Raji (cell line): ENCODE data around the gene TRMU.

Experiments used
- POLR2A ChIP-seq: IDR thresholded peaks from 2 replicates; pipeline ENCODE4 v1.6.1; 2011; ENCODE audit warnings: low read depth, low read length, control low read depth; ENCODE audit not compliant: insufficient read depth

Gene TRMU

DNA sequence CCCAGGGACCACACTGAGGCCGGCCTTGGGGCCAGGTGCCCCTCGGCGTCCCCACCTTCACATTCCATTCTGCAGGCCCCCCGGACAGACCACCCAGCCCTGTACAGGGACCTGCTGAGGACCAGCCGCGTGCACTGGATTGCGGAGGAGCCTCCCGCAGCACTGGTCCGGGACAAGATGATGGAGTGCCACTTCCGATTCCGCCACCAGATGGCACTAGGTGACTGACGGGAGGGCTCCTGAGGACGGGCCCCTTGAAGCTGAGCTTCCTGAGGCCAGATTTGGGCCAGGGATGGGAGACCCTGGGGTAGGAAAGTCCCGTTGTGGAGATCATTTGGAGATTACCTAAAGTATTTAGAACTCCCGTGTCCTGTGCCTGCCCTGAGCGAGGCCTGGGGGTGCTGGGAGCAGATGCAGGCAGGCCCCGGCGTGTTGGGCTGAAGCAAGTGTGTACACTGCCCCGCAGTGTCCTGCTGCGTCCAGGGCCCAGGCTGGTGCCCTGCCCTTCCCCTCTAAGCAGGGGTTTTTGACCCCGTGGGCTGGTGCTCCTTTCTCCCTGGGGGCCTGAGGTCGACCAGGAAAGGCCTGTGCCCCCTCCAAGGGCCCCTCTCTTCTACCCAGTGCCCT lies 20.0 kb downstream of the TRMU start:
- no peak for TF ChIP-seq POLR2A

DNA sequence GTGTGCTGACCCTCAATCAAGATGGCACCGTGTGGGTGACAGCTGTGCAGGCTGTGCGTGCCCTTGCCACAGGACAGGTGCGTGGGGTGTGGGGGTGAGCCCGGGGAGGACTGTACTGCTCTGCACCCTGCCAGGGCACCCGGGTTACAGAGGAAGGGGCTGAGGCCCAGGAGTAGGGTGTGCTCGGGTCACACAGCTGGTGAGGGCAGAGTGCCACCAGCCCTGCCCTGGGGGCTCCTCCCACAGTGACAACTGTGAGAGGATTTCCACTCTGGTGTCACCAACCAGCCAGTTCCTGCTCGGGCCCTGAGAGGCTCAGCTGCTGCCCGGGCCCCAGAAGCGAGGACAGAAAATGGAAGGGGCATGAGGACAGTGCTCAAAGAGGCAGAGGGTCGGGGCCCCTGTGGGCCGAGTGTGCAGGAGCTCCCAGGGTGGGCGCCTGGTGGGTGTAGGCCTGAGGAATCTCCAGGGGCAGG lies 20.5 kb downstream of the TRMU start:
- no peak for TF ChIP-seq POLR2A

DNA sequence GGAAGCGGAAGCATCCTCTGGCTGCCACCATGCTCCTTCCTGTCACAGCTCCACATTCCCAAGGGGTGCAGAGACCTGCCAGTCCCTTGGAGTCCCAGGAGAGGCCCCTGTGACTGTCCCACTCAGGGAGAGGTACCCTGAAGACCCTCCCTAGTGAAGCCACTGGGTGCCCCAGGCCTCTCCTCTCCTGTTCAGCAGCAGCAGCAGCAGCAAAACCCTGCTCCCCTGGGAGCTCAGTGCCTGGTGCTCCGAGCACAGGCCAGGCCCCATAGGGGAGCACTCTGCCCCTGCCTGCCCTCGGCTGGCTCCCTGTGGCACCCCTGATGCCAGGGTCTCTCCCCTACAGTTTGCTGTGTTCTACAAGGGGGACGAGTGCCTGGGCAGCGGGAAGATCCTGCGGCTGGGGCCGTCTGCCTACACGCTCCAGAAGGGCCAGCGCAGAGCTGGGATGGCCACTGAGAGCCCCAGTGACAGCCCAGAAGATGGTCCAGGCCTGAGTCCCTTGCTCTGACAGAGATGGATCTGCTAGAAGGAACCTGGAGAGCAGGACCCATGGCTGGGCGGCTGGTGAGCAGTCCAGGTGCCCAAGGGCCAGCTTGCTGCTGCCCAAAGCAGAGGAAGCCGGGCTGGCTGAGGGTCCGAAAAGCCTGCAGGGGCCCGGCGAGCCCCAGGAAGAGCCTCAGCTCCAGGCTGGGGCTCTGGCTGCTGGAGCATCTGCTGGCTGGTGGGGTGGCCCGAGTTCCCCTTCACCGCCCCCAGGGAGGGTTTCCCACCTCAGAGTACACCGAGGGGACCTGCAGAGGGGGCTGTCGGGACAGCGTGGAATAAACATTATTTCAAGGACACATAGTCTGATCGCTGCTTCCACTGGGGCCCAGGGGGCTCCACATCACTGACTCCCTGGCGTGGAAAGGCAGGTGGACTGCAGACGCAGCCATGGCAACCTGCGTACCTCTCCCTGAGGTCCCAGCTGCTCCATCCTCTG lies 21.3 kb downstream of the TRMU start:
- TF ChIP-seq POLR2A: no peak

DNA sequence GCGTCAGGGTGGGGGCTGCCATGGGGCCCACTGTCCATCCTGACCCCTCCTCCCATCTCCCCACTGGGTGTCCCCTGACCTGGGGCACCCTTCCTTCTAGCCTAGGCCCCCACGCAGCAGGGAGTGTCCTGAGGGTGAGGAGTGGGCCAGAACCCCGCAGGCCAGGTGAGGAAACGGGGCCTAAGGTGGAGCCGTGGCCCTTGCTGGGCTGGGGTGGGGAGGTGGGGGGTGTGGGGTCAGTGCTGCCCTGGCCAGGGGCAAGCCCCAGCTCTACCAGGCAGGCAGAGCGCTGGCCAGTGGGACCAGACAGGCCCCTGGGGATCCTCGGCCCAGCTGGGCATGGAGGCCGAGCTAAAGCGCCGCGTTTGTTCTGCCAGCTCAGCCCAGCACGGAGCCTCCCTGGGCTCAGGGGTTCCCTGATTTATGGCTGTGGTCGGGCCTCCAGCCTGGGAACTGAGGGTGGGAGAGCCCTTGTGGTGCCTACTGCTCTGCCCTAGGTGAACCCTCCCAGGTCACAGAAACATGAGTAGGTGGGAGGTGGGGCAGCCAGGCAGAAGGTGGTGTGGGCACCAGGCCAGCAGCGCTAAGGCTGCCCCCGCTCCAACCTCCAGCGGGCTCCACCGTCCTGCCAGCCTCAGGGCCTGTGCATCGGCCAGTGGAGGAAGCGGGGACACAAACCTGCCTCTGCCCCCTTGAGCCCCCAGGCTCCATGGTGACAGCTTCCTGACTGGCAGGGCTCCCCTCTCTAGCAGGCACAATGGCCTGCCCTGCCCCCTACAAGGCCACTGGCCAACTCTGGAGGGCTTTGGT lies 22.4 kb downstream of the TRMU start:
- TF ChIP-seq POLR2A: no peak

DNA sequence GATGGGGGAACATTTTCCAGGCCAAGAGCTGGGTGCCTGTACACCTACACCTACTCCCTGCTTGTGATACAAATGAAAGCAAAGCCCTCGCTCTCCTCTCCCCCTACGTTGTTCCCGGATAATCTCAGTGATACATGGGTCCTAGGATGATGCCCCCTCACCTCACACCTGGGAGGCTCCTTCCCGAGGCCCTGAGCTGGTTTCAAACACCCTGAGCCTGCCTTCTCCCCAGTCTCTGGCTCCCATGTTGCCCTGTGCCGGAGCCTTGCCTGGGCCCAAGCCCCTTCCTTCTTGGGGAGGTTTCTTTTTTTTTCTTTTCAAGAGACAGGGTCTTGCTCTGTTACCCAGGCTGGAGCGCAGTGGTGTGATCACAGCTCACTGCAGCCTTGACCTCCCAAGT lies 23.3 kb downstream of the TRMU start:
- TF ChIP-seq POLR2A: no peak

DNA sequence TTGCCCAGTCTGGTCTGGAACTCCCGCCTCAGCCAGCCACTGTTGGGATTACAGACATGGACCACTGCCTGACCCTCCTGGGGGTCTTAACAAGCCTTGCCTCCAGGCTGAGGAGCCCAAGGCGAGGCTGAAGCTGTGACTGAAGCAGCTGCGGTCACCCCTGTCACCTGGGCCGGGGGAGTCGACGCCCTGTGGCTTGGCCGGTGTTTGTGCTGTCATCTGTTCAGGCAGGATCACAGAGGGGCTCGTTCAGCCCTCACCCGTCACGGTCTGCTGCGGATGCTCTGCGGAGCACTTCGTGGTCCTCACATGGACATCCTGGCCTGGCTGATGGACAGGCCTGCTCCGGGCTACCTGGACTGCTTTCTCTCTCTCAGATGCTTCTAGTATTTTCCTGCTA lies 23.8 kb downstream of the TRMU start:
- TF ChIP-seq POLR2A: no peak

DNA sequence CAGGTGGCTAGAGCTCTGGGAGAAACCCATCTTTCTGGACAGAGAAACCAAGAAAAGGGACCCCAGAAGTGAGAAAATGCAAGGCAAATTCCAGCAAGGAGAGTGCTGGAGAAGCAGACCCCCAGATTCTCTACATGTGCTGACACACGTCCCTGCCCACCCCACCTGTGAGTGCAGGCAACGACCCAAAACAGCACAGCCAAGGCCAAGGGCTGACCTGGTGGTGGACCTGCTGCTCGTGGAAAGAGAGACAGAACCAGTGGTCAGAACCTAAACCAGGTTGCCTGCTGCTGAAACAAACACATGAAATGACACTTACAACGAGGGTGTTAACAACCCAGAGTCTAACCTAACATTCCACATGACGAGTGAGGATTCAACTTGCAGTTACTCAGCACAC lies 24.6 kb downstream of the TRMU start:
- no peak for TF ChIP-seq POLR2A

DNA sequence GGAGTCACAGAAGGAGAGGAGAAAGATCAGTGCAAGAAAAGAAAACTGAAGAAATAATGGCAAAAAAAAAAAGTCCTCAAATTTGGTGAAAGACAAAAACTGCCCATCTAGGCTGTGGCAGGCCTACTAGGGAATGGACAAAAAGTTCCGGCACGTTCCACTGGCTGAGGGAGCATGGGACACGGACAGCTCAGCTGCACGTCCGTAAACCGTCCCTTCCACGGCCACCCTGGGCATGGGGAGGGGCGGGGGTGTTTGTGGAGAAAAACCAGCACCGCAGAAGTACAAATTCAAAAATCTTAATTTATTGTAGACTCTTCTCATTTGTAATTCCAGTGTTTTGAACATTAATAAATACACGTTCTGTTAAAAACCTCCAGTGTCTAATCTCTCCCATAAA lies 25.4 kb downstream of the TRMU start:
- TF ChIP-seq POLR2A: no peak

DNA sequence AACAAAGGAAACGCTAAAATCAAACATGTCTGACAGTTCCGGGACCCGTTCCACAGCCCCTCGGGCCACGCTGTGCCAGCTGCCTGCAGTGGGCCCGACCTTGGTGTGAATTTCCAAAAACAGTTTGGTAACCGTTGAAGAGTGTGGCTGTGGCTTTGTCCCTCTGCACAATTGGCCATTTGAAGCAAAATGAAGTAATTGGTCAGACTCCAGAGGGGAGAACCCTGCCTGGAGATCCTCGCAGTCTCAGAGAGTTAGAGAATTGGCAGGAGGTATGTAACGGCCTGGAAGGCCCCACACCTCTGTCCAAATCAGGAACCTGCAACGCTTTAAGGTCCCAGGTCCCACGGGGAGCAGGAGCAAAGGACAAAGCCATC lies 26.3 kb downstream of the TRMU start:
- TF ChIP-seq POLR2A: no peak

DNA sequence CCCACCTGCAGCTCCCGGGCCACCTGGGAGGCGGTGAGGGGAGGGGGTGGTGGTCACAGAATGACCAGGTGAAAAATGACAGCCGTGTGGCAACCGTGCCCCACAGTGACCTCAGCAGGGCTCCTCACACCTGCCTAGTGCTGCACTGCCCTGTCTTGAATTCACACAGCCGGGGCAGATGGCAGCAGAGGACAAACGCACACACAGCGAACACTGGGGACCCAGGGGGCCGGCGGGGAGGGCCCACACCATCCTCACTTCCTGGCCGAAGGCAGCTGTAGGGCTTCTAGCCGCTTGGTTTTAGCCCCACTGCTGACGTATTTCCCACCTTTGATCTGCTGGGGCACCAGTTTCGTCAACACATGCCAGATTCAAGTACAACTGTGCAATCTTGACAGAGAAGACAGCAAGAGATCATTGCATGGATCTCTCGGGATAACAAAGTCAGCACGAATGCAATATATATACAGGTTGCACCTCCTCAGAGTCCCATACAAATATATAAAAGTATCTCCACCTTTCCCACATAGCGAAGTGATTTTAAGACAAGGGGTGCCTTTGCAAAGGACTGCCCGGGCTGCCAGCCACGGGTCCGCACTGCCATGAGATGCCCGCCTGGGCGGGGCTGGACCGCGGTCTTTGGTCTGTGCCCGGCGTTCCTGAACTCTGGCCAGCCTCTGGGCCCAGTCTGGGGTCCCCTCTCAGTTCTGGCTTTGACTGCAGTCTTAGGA lies 26.9 kb downstream of the TRMU start:
- TF ChIP-seq POLR2A: no peak

DNA sequence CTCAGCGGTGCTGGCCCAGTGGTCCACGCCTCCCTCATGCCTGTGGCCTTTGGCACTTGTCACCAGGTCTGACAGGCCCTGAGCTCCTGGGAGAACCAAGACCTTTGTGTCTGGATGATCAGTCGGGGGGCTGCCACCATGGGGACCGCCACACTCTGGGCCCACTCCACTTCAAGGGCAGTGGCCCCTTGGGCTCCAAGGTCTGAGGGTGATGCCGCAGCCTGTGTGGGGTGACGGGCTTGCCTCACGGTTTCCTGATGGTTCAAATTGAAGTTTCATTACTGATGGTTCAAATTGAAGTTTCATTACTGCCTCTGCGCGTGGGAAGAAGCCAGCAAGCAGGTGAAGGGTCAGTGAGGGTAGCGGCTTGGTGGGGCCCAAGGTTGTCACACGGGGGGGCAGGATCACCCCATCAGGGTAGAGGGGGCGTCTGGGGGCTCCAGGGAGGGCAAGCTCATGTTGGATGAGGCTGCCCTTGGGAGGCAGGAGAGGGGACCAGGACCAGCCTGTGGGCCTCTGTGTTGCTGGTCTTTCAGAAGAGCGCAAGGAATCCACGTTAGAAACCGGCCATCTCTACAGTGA lies 27.5 kb downstream of the TRMU start:
- no peak for TF ChIP-seq POLR2A

DNA sequence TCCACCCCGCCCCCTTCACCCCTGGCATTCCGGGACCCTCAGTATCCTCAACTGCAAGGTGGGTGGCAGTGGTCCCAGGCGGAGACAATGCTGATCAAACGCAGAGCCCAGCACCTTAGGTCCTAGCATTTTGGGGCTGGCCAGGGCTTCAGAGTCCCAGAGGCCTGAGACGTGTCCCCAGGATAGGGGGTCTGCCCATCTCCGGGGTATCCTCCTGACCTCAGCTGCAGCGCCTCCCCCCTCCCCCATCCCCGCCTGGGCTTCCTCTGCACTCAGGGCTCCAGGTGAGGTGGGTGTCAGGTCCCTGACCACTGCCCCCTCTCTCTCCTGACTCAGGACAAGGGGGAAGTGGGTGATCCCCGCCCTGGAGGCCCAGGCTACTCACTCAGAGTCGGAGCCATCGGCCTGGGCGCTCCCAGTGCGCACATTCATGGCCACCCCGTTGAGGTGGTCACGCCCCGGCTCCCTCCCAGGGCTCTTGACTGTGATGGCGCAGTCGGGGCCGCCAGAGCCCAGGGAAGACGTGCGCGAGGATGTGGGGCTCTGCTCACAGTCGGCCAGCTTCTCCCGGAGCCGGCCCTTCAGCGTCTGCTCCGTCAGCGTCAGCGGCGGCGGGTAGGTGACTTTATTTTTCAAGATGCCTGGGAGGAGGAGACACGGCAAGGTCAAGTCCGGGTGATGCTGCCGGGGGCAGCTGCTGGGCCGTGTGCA lies 28.3 kb downstream of the TRMU start:
- TF ChIP-seq POLR2A: no peak

DNA sequence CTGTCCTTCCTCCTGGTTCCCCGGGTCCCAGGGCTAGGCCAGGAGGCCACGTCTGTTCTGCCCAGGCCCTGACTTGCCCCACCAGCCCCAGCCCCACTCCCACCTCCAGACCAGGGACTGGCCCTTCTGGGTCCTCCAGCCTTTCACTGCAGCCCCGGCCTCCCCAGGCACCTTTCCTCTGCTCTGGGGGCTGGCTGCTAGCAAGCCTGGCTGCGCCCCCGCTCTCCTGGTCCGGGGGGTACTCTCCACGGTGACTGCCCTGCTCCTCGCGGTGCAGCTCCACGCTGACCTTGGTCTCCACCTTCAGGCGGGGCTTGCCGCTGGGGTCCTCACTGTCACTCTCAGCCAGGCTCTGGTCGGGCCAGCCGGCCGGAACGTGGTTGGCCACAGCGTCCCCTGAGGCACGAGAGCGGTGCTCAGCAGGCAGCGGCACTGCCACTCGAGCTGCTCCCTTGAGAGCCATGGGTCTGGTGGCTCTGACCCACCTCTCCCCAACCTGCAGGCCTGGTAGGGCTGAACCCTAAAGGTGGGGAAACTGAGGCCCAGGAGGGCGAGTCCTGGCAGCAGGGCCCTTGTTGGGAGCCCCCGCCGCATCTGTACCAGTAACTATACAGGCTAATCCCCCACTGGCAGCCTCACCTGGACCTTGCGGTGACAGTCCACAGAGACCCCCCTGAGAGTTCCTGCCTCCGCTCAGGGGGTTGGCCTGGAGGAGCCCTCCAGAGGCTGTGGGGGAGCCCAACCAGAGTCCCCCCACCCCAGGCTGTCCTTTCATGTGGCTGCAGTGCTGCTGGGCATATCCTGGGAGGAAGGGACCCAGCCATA lies 29.0 kb downstream of the TRMU start:
- TF ChIP-seq POLR2A: no peak
